OCI-LY1 (cell line): ENCODE results near the gene KRT8.

Experiments
- EZH2 ChIP-seq: fragments of 200-600 bp; sonication (generic), shearing (Covaris generic); IDR thresholded peaks from 2 replicates; pipeline ENCODE4 v1.8.0; 2017; ENCODE audit warnings: borderline replicate concordance, mixed run types, mild to moderate bottlenecking, antibody characterized with exemption, low read length, moderate library complexity, mixed read lengths
- TF ChIP-seq, protein P1 (sequence below): fragments of 200-600 bp; sonication (generic), shearing (Covaris generic); IDR thresholded peaks from 2 replicates; pipeline ENCODE4 v1.5.1; 2017; ENCODE audit warnings: mild to moderate bottlenecking, antibody characterized with exemption, low read length, moderate library complexity, mixed read lengths

DNA sequence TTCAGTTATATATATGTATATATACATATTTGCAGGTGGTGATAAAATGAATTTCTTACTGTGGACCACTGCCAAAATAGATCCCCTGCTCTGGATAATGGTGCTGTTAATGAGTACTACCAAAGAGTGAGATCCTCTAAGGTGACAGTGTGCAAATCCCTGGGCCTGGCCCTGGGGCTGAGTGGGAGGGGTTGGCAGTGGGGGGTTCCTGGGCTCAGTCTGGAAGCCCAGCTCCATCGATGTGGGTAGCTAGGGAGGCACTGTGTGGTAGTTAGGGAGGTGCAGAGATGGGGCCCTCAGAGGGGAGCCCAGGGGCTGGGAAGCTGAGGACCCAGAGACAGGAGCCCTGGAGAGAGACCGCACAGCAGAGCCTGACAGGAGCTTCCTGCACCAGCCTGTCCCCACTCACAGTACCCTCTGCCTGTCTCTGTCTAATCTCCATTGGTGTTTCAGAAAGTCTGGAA is 9.1 kb downstream of the KRT8 start:
- TF ChIP-seq, protein P1, sequence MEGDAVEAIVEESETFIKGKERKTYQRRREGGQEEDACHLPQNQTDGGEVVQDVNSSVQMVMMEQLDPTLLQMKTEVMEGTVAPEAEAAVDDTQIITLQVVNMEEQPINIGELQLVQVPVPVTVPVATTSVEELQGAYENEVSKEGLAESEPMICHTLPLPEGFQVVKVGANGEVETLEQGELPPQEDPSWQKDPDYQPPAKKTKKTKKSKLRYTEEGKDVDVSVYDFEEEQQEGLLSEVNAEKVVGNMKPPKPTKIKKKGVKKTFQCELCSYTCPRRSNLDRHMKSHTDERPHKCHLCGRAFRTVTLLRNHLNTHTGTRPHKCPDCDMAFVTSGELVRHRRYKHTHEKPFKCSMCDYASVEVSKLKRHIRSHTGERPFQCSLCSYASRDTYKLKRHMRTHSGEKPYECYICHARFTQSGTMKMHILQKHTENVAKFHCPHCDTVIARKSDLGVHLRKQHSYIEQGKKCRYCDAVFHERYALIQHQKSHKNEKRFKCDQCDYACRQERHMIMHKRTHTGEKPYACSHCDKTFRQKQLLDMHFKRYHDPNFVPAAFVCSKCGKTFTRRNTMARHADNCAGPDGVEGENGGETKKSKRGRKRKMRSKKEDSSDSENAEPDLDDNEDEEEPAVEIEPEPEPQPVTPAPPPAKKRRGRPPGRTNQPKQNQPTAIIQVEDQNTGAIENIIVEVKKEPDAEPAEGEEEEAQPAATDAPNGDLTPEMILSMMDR, result no peak
- no peak for TF ChIP-seq EZH2
